GM12878 (cell line): ENCODE measurements around the gene INTS7. TPM values are rescaled to one million over a fixed set of nuclear protein-coding genes. Genes with fewer than 3 reads are reported as not detected.

Experiments used
- ATAC-seq: fragments of 200-7000 bp; cut with Tn5 transposase; 3 replicates; pipeline ENCODE4 v1.9.1; 2020; ENCODE audit warnings: mild to moderate bottlenecking, moderate library complexity
- BruUV-seq: library from RNA; stranded (reverse); fragments of 400-500 nt; replicated peaks from 2 replicates; lab custom pipeline; 2021; lab: Mats Ljungman, UMichigan
- CTCF ChIA-PET: fragments of 300-600 bp; sonication (Branson Sonifier 250); formaldehyde crosslinking; extraction: SDS; loops from one replicate; lab custom pipeline; 2021; ENCODE audit warnings: inconsistent platforms; lab: Yijun Ruan, JAX
- POLR2A ChIA-PET: fragments of 350-600 bp; formaldehyde crosslinking; extraction: SDS; loops from one replicate; lab custom pipeline; 2021; ENCODE audit warnings: inconsistent platforms; lab: Charles Lee
- RAD21 ChIA-PET: fragments of 300-600 bp; sonication (Branson Sonifier 250); formaldehyde crosslinking; loops from one replicate; lab custom pipeline; 2023; ENCODE audit warnings: antibody characterized with exemption; ENCODE audit not compliant: unreplicated experiment; lab: Charles Lee
- SMC1A ChIA-PET: fragments of 300-600 bp; sonication (Branson Sonifier 250); formaldehyde crosslinking; loops from one replicate; lab custom pipeline; 2023; ENCODE audit not compliant: unreplicated experiment, uncharacterized antibody; lab: Charles Lee
- DNase-seq: peaks from one replicate; pipeline ENCODE4 v3.0.0-alpha.2; 2011; ENCODE audit warnings: low read depth, low spot score
- FAIRE-seq: peaks from 3 replicates; lab custom pipeline; 2011; peaks lifted over from hg19 to GRCh38; lab: Jason Lieb, UNC
- H2AFZ ChIP-seq: 2 replicates; pipeline ENCODE4 v1.6.0; 2011; ENCODE audit warnings: low read depth, low read length, control low read depth; ENCODE audit not compliant: control insufficient read depth
- H3K27ac ChIP-seq: 2 replicates; pipeline ENCODE4 v1.5.1; 2011; ENCODE audit warnings: control low read depth; ENCODE audit not compliant: control insufficient read depth, insufficient read depth
- H3K27me3 ChIP-seq, 2 experiments: replicated peaks in 1 of 2; 2 replicates each; pipeline versions ENCODE4 v1.6.0 to v1.6.1; 2011; ENCODE audit warnings: low read length in 1 of 2; ENCODE audit not compliant: control insufficient read depth in 2 of 2, insufficient read depth in 2 of 2
- H3K36me3 ChIP-seq, 2 experiments: 2 replicates each; pipeline ENCODE4 v1.5.1; 2011; ENCODE audit warnings: low read length in 1 of 2; ENCODE audit not compliant: control insufficient read depth in 2 of 2, insufficient read depth in 2 of 2
- H3K4me1 ChIP-seq: 2 replicates; pipeline ENCODE4 v1.6.1; 2011; ENCODE audit warnings: mild to moderate bottlenecking, low read length, moderate library complexity, mixed read lengths; ENCODE audit not compliant: control insufficient read depth, insufficient read depth
- H3K4me2 ChIP-seq: 2 replicates; pipeline ENCODE4 v1.6.0; 2011; ENCODE audit warnings: control low read depth; ENCODE audit not compliant: control insufficient read depth, insufficient read depth
- H3K4me3 ChIP-seq: fragments of 200-600 bp; sonication (generic); 2 replicates; pipeline ENCODE4 v1.5.1; 2016
- H3K79me2 ChIP-seq: 2 replicates; pipeline ENCODE4 v1.6.0; 2011; ENCODE audit warnings: low read length; ENCODE audit not compliant: control insufficient read depth, insufficient read depth
- H3K9ac ChIP-seq: 2 replicates; pipeline ENCODE4 v1.8.0; 2011; ENCODE audit warnings: low read length, control low read depth, mixed read lengths; ENCODE audit not compliant: control insufficient read depth, insufficient read depth
- H3K9me3 ChIP-seq: replicated peaks from 3 replicates; pipeline ENCODE4 v1.5.1; 2011; ENCODE audit warnings: mild to moderate bottlenecking, low read length; ENCODE audit not compliant: control insufficient read depth, insufficient read depth
- H4K20me1 ChIP-seq: 2 replicates; pipeline ENCODE4 v1.6.0; 2011; ENCODE audit not compliant: control insufficient read depth, insufficient read depth
- ATF7 ChIP-seq: fragments of 450-650 bp; IDR thresholded peaks from 2 replicates; pipeline ENCODE4 v1.6.1; 2016; ENCODE audit warnings: low read depth, mild to moderate bottlenecking
- CTCF ChIP-seq, 3 experiments: IDR thresholded peaks in 2 of 3; conservative IDR thresholded peaks in 1 of 3; 2 replicates each; pipeline ENCODE4 v1.5.1; 2011; ENCODE audit warnings: low read depth in 3 of 3, low read length in 3 of 3, mild to moderate bottlenecking in 3 of 3, control low read depth in 2 of 3, moderate library complexity in 2 of 3, inconsistent platforms in 1 of 3, mixed read lengths in 1 of 3; ENCODE audit not compliant: control insufficient read depth in 2 of 3, insufficient read depth in 1 of 3; ENCODE audit errors: extremely low read depth in 1 of 3
- HDGF ChIP-seq: fragments of 450-650 bp; IDR thresholded peaks from 2 replicates; pipeline ENCODE4 v1.6.1; 2016; ENCODE audit warnings: antibody characterized with exemption
- MXI1 ChIP-seq: fragments of 150-350 bp; IDR thresholded peaks from 2 replicates; pipeline ENCODE4 v1.6.1; 2011; ENCODE audit warnings: low read depth, mild to moderate bottlenecking, inconsistent platforms, low read length, improper control_type of control experiment
- PML ChIP-seq: IDR thresholded peaks from 2 replicates; pipeline ENCODE4 v1.6.1; 2012; ENCODE audit warnings: low read length, inconsistent platforms
- POLR2AphosphoS5 ChIP-seq: IDR thresholded peaks from 2 replicates; pipeline ENCODE4 v1.6.1; 2011; ENCODE audit warnings: mild to moderate bottlenecking, low read length, inconsistent platforms
- REST ChIP-seq: IDR thresholded peaks from 2 replicates; pipeline ENCODE4 v1.6.1; 2012; ENCODE audit warnings: mild to moderate bottlenecking, low read depth, low read length
- SREBF1 ChIP-seq: IDR thresholded peaks from 2 replicates; pipeline ENCODE4 v1.6.1; 2012; ENCODE audit warnings: mild to moderate bottlenecking, low read length
- TBL1XR1 ChIP-seq: IDR thresholded peaks from 2 replicates; pipeline ENCODE4 v1.6.1; 2012; ENCODE audit warnings: low read depth, low read length, improper control_type of control experiment
- WGBS: methylation state at CpG from one replicate; pipeline ENCODE4 v1.1.6; 2016; ENCODE audit warnings: low lambda C conversion rate; ENCODE audit not compliant: insufficient replicate concordance, insufficient coverage; ENCODE audit errors: missing lambda C conversion rate; 5-methylcytosine and 5-hydroxymethylcytosine counted together
- in situ Hi-C: fragments of 300-500 bp; cut with MboI; formaldehyde crosslinking; loops from 9 replicates; pipeline ENCODE4 v1.14.3; 2018; ENCODE audit warnings: mixed read lengths
- intact Hi-C: fragments of 100-400 bp; cut with micrococcal nuclease; formaldehyde crosslinking; loops from one replicate; pipeline ENCODE4 v1.14.2; 2022; ENCODE audit not compliant: unreplicated experiment
- polyA plus RNA-seq, 11 experiments: library from polyadenylated mRNA; depleted of rRNA in 4 of 11; unstranded in 6 of 11; stranded (reverse) in 5 of 11; fragments of >200 nt; fragmentation: Nextera tagmentation in 4 of 11; fragmentation: Illumina TruSeq in 1 of 11; extraction: Ambion mirVana in 4 of 11; extraction: Trizol in 1 of 11; gene quantifications; 1 replicate in 1 of 11; 2 replicates in 10 of 11; pipeline versions ENCODE4 v1.2.1 to v1.2.3, GENCODE V29; 2011 to 2016; ENCODE audit warnings: inconsistent platforms in 2 of 11, missing spikeins in 2 of 11, low read depth in 1 of 11
- total RNA-seq, 4 experiments: library from RNA; depleted of rRNA in 3 of 4; stranded (reverse); fragments of >200 nt in 3 of 4; fragmentation: Illumina TruSeq in 1 of 4; extraction: Trizol in 1 of 4; gene quantifications; 2 replicates each; pipeline versions ENCODE4 v1.2.1 to v1.2.3, GENCODE V29; 2013 to 2021
- TF ChIP-seq, protein P1 (sequence below): fragments of 150-350 bp; IDR thresholded peaks from 2 replicates; pipeline ENCODE4 v1.6.1; 2016; ENCODE audit warnings: low read depth, low read length

Gene INTS7
- total and polyA plus RNA-seq, 10 of the 15 experiments (the other 5 are each of a cell fraction or from before 2014, with no cell fraction given) = 17.1 to 49.1 (median 26.8) TPM

DNA sequence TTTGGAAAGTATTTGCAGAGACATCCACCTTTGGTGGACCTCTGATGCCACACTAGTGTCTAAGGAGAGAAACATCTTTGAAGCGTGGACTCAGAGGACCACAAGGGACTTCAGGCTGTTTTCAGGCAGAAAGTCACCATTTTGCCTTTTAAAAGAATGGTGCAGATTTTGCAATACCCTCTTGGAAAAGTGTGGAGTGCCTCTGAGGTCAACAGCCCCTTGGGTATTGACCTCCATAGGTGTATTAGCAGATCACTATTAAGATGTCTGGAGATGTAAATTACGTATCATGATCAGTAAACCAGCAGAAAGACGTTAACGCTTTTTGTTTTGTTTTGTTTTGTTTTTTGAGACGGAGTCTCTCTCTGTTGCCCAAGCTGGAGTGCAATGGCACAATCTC is 87.0 kb downstream of the INTS7 start (continued):
- TF ChIP-seq CTCF (IDR thresholded peaks at IDR 0.05 in 2 of 3, conservative IDR thresholded peaks at IDR 0.05 in 1 of 3; ENCODE audit: control insufficient read depth in 2 of 3, extremely low read depth in 1 of 3, insufficient read depth in 1 of 3, low read depth in 3 of 3, low read length in 3 of 3) (no peak), HDGF (no peak), SREBF1 (no peak)

DNA sequence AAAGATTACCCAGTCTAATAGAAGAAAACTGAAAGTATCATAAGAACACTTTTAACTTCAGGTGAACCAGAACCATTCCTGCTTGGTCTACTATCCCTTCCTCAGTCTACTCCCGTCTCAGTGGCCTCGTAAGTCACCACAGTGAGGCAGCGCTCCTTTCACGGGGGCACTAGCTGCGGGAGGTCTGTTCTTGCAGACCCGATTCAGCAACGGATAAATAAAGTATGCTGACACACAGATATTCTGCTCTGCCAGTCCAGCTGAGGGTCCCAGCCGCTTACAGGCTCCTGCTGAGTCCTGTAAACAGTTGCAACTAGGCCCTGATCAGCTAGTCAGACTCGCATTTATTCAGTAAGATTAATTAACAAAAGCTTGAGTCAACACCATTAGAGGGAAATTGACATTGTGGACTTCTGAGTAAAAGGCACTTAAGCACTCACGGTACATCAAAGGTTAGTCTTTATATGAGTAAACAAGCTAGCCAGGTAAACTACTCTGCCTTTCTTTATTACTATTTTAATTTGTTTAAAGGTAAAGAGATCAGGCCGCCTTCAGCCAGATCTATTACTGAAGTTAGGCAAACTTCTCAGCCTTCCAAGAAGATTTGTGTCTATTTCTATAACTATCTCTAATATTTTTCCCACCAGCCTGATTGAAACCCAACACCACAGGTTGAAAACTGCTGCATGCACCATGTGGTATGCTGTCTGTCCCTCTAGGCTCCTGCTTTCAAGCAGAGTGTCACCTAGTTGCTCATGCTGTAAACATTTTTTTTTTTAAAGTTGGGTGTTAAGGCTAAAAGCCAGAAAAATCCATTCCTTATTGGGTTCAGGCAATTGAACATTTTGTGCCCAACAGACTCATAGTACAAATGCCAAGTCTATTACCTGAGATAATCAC is 87.7 kb downstream of the INTS7 start:
- Histone ChIP-seq H2AFZ (no peak overlapping the region), H3K9me3 (no peaks in the 10 kb centered on the region), H3K4me3 (no peak overlapping the region), H3K4me2 (no peak overlapping the region), H3K36me3 (no peaks in the 10 kb centered on the region; a peak in 1 of 4 replicates), H3K9ac (no peak overlapping the region), H4K20me1 (no peaks in the 10 kb centered on the region), H3K79me2 (no peaks in the 10 kb centered on the region), H3K4me1 (peaks cover 7% of the 10 kb centered on the region), H3K27ac (no peak overlapping the region), H3K27me3 (no peaks in the 10 kb centered on the region)
- ChIA-PET CTCF (interaction anchor here (0.9 kb wide), 1 partner anchor 8 kb away, joined by 3 read pairs; no protein-coding TSS in a partner anchor), RAD21 (interaction anchor here (0.9 kb wide), 1 partner anchor 118 kb away, joined by 3 read pairs; no protein-coding TSS in a partner anchor), POLR2A (no interaction called here), SMC1A (interaction anchor here (1.1 kb wide), 1 partner anchor 33 kb away, joined by 3 read pairs; no protein-coding TSS in a partner anchor)
- FAIRE-seq (no peak), DNase-seq (no peak), ATAC-seq (no peak)
- no TSS peak for BruUV-seq
- intact Hi-C loops = no loop called here
- WGBS = 92% methylated on average over 11 of the region's 11 CpGs
- in situ Hi-C loops = no loop called here
- TF ChIP-seq ATF7 (no peak), PML (no peak), POLR2AphosphoS5 (no peak), REST (no peak), TBL1XR1 (no peak), MXI1 (no peak)
- TF ChIP-seq, protein P1, sequence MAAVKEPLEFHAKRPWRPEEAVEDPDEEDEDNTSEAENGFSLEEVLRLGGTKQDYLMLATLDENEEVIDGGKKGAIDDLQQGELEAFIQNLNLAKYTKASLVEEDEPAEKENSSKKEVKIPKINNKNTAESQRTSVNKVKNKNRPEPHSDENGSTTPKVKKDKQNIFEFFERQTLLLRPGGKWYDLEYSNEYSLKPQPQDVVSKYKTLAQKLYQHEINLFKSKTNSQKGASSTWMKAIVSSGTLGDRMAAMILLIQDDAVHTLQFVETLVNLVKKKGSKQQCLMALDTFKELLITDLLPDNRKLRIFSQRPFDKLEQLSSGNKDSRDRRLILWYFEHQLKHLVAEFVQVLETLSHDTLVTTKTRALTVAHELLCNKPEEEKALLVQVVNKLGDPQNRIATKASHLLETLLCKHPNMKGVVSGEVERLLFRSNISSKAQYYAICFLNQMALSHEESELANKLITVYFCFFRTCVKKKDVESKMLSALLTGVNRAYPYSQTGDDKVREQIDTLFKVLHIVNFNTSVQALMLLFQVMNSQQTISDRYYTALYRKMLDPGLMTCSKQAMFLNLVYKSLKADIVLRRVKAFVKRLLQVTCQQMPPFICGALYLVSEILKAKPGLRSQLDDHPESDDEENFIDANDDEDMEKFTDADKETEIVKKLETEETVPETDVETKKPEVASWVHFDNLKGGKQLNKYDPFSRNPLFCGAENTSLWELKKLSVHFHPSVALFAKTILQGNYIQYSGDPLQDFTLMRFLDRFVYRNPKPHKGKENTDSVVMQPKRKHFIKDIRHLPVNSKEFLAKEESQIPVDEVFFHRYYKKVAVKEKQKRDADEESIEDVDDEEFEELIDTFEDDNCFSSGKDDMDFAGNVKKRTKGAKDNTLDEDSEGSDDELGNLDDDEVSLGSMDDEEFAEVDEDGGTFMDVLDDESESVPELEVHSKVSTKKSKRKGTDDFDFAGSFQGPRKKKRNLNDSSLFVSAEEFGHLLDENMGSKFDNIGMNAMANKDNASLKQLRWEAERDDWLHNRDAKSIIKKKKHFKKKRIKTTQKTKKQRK = no peak
